HEK293T (cell line): ENCODE results near the gene MAGEC3.

Experiments
- CTCF ChIA-PET: fragments of 350-600 bp; formaldehyde crosslinking; extraction: SDS; loops from one replicate; lab custom pipeline; 2021; ENCODE audit warnings: antibody characterized with exemption, inconsistent platforms; lab: Yijun Ruan, JAX
- POLR2A ChIA-PET: fragments of 350-600 bp; formaldehyde crosslinking; extraction: SDS; loops from one replicate; lab custom pipeline; 2020; ENCODE audit warnings: antibody characterized with exemption, inconsistent platforms; lab: Yijun Ruan, JAX
- DNase-seq: peaks from one replicate; pipeline ENCODE4 v3.0.0; 2012; ENCODE audit warnings: mixed read lengths; ENCODE audit errors: extremely low spot score
- ARNT ChIP-seq: fragments of 450-650 bp; IDR thresholded peaks from 2 replicates; pipeline ENCODE4 v1.6.1; 2017; ENCODE audit warnings: mild to moderate bottlenecking
- BHLHE40 ChIP-seq: fragments of 450-650 bp; IDR thresholded peaks from 2 replicates; pipeline ENCODE4 v1.6.1; 2016; ENCODE audit warnings: mild to moderate bottlenecking, moderate library complexity, borderline replicate concordance
- CTBP1 ChIP-seq: fragments of 450-650 bp; IDR thresholded peaks from 2 replicates; pipeline ENCODE4 v1.6.1; 2016; ENCODE audit warnings: borderline replicate concordance
- ELF4 ChIP-seq: fragments of 450-650 bp; IDR thresholded peaks from 2 replicates; pipeline ENCODE4 v1.6.1; 2017; ENCODE audit warnings: antibody characterized with exemption
- FOXA1 ChIP-seq: fragments of 450-650 bp; IDR thresholded peaks from 2 replicates; pipeline ENCODE4 v1.6.1; 2016; ENCODE audit warnings: mild to moderate bottlenecking
- FOXK2 ChIP-seq: fragments of 450-650 bp; IDR thresholded peaks from 2 replicates; pipeline ENCODE4 v1.6.1; 2016; ENCODE audit warnings: mild to moderate bottlenecking
- FOXM1 ChIP-seq: fragments of 450-650 bp; IDR thresholded peaks from 2 replicates; pipeline ENCODE4 v1.6.1; 2017; ENCODE audit warnings: mild to moderate bottlenecking, borderline replicate concordance
- HDGF ChIP-seq: fragments of 450-650 bp; IDR thresholded peaks from 2 replicates; pipeline ENCODE4 v1.6.1; 2017; ENCODE audit warnings: antibody characterized with exemption, borderline replicate concordance
- L3MBTL2 ChIP-seq: fragments of 450-650 bp; conservative IDR thresholded peaks from 2 replicates; pipeline ENCODE4 v1.6.1; 2016; ENCODE audit warnings: mild to moderate bottlenecking
- LEF1 ChIP-seq: fragments of 450-650 bp; IDR thresholded peaks from 2 replicates; pipeline ENCODE4 v1.6.1; 2017; ENCODE audit warnings: mild to moderate bottlenecking, borderline replicate concordance
- NFRKB ChIP-seq: fragments of 450-650 bp; IDR thresholded peaks from 2 replicates; pipeline ENCODE4 v1.6.1; 2016; ENCODE audit warnings: mild to moderate bottlenecking, moderate library complexity
- SP1 ChIP-seq: fragments of 450-650 bp; IDR thresholded peaks from 2 replicates; pipeline ENCODE4 v1.6.1; 2017
- SUZ12 ChIP-seq: fragments of 450-650 bp; IDR thresholded peaks from 2 replicates; pipeline ENCODE4 v1.6.1; 2016; ENCODE audit warnings: mild to moderate bottlenecking
- TARDBP ChIP-seq: fragments of 450-650 bp; IDR thresholded peaks from 2 replicates; pipeline ENCODE4 v1.6.1; 2016
- ZNF384 ChIP-seq: fragments of 450-650 bp; IDR thresholded peaks from 2 replicates; pipeline ENCODE4 v1.6.1; 2016
- TF ChIP-seq, protein P1 (sequence below): fragments of 450-650 bp; IDR thresholded peaks from 2 replicates; pipeline ENCODE4 v1.6.1; 2016

Gene MAGEC3

DNA sequence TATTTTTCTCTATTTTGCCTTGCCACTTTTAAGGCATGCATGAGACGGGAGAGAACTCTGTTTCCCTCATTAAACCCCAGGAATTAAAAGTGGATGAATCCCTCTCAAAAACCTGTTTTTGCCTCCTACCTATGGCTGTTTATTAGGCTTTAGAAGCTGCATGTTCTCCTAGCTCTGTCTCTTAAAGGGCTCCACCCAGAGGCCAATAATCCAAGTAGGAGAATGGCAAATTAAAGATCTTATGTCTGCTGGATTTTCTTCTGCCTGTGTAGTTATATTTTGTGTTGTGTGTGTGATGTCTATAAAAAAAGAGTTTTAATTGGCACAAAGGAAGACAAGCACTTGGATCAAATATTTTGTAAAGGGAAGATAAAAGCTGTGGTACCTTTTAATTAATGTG lies 98.0 kb downstream of the MAGEC3 start:
- CTCF ChIA-PET, result no interaction called here
- POLR2A ChIA-PET, result no interaction called here
- no peak for DNase-seq
- no peak for TF ChIP-seq ARNT
- no peak for TF ChIP-seq ZNF384
- no peak for TF ChIP-seq TARDBP
- no peak for TF ChIP-seq FOXM1
- no peak for TF ChIP-seq BHLHE40
- no peak for TF ChIP-seq NFRKB
- TF ChIP-seq SUZ12, result no peak
- TF ChIP-seq CTBP1, result no peak

DNA sequence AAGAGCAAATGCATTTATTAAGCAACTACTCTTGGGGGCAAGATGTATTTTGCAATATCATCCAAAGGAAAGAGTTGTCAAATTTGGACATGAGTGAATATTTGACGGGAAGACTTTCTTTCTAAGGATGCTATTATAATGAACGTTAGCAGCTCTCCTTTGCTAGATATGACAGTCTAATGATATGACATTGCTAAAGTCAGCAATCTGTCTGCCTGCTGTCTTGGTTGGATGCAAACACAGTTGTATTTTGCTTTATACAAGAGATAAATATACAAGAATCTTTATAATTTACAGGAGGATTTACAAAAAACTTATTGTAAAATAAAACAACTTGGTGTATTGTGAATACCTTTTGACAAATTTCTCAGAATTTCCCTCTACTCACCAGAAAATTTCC lies 103.1 kb downstream of the MAGEC3 start:
- DNase-seq, result no peak
- ChIA-PET POLR2A (no interaction called here), CTCF (no interaction called here)
- TF ChIP-seq CTBP1 (no peak), TARDBP (no peak), FOXM1 (no peak)

DNA sequence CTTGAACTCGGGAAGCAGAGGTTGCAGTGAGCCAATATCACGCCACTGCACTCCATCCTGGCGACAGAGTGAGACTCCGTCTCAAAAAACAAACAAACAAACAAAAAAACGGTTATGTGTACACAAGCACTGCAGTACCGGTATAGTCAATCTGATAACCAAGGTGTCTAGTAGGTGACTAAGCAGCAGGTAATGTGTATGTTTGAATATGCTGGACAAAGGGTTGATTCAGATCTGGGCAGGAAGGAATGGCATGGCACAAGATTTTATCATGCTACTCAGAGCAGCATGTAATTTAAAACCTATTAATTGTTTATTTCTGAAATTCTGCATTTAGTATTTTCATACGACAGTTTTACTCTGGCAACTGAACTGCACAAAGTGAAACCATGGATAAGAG lies 107.3 kb downstream of the MAGEC3 start:
- no peak for DNase-seq
- TF ChIP-seq FOXK2 (no peak), ZNF384 (no peak), HDGF (no peak), LEF1 (no peak), NFRKB (no peak), CTBP1 (no peak), L3MBTL2 (no peak), BHLHE40 (no peak), FOXA1 (no peak), TARDBP (no peak), SUZ12 (no peak), FOXM1 (no peak), ELF4 (no peak), ARNT (no peak), SP1 (no peak)
- TF ChIP-seq, protein P1, sequence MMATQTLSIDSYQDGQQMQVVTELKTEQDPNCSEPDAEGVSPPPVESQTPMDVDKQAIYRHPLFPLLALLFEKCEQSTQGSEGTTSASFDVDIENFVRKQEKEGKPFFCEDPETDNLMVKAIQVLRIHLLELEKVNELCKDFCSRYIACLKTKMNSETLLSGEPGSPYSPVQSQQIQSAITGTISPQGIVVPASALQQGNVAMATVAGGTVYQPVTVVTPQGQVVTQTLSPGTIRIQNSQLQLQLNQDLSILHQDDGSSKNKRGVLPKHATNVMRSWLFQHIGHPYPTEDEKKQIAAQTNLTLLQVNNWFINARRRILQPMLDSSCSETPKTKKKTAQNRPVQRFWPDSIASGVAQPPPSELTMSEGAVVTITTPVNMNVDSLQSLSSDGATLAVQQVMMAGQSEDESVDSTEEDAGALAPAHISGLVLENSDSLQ, result no peak
- ChIA-PET POLR2A (no interaction called here), CTCF (no interaction called here)

DNA sequence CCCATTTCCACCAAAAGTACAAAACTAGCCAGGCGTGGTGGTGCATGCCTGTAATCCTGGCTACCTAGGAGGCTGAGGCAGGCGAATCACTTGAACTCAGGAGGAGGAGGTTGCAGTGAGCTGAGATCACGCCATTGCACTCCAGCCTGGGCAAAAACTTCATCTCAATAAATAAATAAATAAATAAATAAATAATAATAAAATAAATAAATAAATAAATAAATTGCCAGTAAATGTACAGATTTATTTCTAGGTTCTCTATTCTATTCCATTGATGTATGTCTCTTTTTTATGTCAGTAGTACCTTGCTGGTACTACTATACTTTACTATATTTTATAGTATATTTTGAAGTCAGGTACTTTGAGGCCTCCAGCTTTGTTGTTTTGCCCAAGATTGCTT lies 109.2 kb downstream of the MAGEC3 start:
- CTCF ChIA-PET, result no interaction called here
- POLR2A ChIA-PET, result no interaction called here
- DNase-seq, result no peak

More for the DNA sequence above, 109.2 kb downstream of the MAGEC3 start:
- TF ChIP-seq FOXM1, result no peak
- TF ChIP-seq FOXK2, result no peak
- no peak for TF ChIP-seq HDGF
- no peak for TF ChIP-seq ARNT
- no peak for TF ChIP-seq SP1
- TF ChIP-seq SUZ12, result no peak
- no peak for TF ChIP-seq CTBP1
- TF ChIP-seq L3MBTL2, result no peak
